H1 (cell line): ENCODE data around the gene TOP3B. TPM values are rescaled to one million over a fixed set of nuclear protein-coding genes. Genes with fewer than 3 reads are reported as not detected.
A peak's percentile ranks its signal among the peaks of the same experiment; 100 is the strongest.

Experiments used
- CTCF ChIA-PET: fragments of 300-600 bp; sonication (Branson Sonifier 250); formaldehyde crosslinking; loops from one replicate; lab custom pipeline; 2021; ENCODE audit not compliant: partially characterized antibody; lab: Charles Lee
- POLR2A ChIA-PET: fragments of 300-600 bp; sonication (Branson Sonifier 250); formaldehyde crosslinking; loops from one replicate; lab custom pipeline; 2021; ENCODE audit warnings: inconsistent platforms; ENCODE audit not compliant: partially characterized antibody; lab: Charles Lee
- DNase-seq, 2 experiments: peaks; one replicate each; pipeline versions ENCODE4 v3.0.0 to v3.0.0-alpha.2; 2010 to 2022; ENCODE audit warnings: low spot score in 2 of 2, low read depth in 1 of 2, mixed read lengths in 1 of 2
- FAIRE-seq: peaks from 2 replicates; lab custom pipeline; 2011; peaks lifted over from hg19 to GRCh38; lab: Jason Lieb, UNC
- H2AFZ ChIP-seq: 2 replicates; pipeline ENCODE4 v1.8.1; 2012; ENCODE audit warnings: low read length, inconsistent platforms
- H2AK5ac ChIP-seq: 2 replicates; pipeline ENCODE4 v1.6.1; 2013; ENCODE audit warnings: low read depth, low read length
- H2BK120ac ChIP-seq: replicated peaks from 2 replicates; pipeline ENCODE3; 2013; ENCODE audit warnings: low read depth, low read length, inconsistent platforms
- H2BK12ac ChIP-seq: 2 replicates; pipeline ENCODE4 v1.6.1; 2013; ENCODE audit warnings: low read depth, low read length
- H2BK15ac ChIP-seq: 2 replicates; pipeline ENCODE4 v1.6.1; 2013; ENCODE audit warnings: low read length
- H2BK20ac ChIP-seq: 2 replicates; pipeline ENCODE4 v1.6.1; 2013; ENCODE audit warnings: low read length
- H2BK5ac ChIP-seq: 2 replicates; pipeline ENCODE4 v1.6.1; 2013; ENCODE audit warnings: low read depth, low read length
- H3K14ac ChIP-seq: 2 replicates; pipeline ENCODE4 v1.6.1; 2013; ENCODE audit warnings: inconsistent platforms; ENCODE audit not compliant: insufficient read length
- H3K18ac ChIP-seq: 2 replicates; pipeline ENCODE4 v1.6.1; 2013; ENCODE audit warnings: low read length; ENCODE audit errors: extremely low read depth
- H3K23ac ChIP-seq: 2 replicates; pipeline ENCODE4 v1.6.1; 2013; ENCODE audit warnings: inconsistent platforms; ENCODE audit not compliant: insufficient read length
- H3K23me2 ChIP-seq: 2 replicates; pipeline ENCODE4 v1.6.1; 2013; ENCODE audit warnings: low read depth, low read length
- H3K27ac ChIP-seq: 2 replicates; pipeline ENCODE4 v1.6.1; 2011; ENCODE audit warnings: low read depth, low read length, inconsistent platforms
- H3K27me3 ChIP-seq, 4 experiments: replicated peaks in 1 of 4; 1 replicate in 1 of 4; 2 replicates in 3 of 4; pipeline versions ENCODE4 v1.6.1 to v1.8.1; 2011 to 2013; ENCODE audit warnings: low read length in 3 of 4, mild to moderate bottlenecking in 3 of 4, inconsistent platforms in 2 of 4, mixed read lengths in 2 of 4, moderate library complexity in 1 of 4; ENCODE audit not compliant: control insufficient read depth in 3 of 4, insufficient read depth in 3 of 4; ENCODE audit errors: extremely low read depth in 1 of 4
- H3K36me3 ChIP-seq, 4 experiments: 2 replicates each; pipeline versions ENCODE4 v1.6.1 to v1.8.1; 2011 to 2013; ENCODE audit warnings: mild to moderate bottlenecking in 4 of 4, low read length in 3 of 4, moderate library complexity in 2 of 4, control low read depth in 1 of 4, inconsistent platforms in 1 of 4; ENCODE audit not compliant: insufficient read depth in 4 of 4, control insufficient read depth in 2 of 4
- H3K4ac ChIP-seq: replicated peaks from 2 replicates; pipeline ENCODE3; 2013; ENCODE audit warnings: low read length, low read depth, mixed read lengths, inconsistent platforms; ENCODE audit not compliant: insufficient read length
- H3K4me1 ChIP-seq, 4 experiments: replicated peaks in 1 of 4; 1 replicate in 1 of 4; 2 replicates in 3 of 4; pipeline versions ENCODE4 v1.6.1 to v1.8.1; 2011 to 2013; ENCODE audit warnings: low read length in 3 of 4, inconsistent platforms in 2 of 4, mixed read lengths in 1 of 4; ENCODE audit not compliant: insufficient read depth in 4 of 4, control insufficient read depth in 3 of 4
- H3K4me2 ChIP-seq, 2 experiments: 2 replicates each; pipeline versions ENCODE4 v1.6.1 to v1.8.1; 2011 to 2013; ENCODE audit warnings: low read depth in 2 of 2, low read length in 2 of 2, control low read depth in 1 of 2, inconsistent platforms in 1 of 2, mild to moderate bottlenecking in 1 of 2; ENCODE audit not compliant: insufficient read depth in 1 of 2
- H3K4me3 ChIP-seq, 4 experiments: fragments of 200-600, 300-600 bp in 1 of 4; sonication (generic), shearing (Covaris generic), sonication (Bioruptor Twin) in 1 of 4; 2 replicates each; pipeline versions ENCODE4 v1.5.1 to v1.8.1; 2011 to 2016; ENCODE audit warnings: low read length in 4 of 4, low read depth in 3 of 4, control low read depth in 2 of 4, inconsistent platforms in 2 of 4, mild to moderate bottlenecking in 2 of 4, mixed read lengths in 1 of 4, moderate library complexity in 1 of 4; ENCODE audit not compliant: insufficient read depth in 2 of 4; ENCODE audit errors: extremely low read depth in 1 of 4
- H3K56ac ChIP-seq: replicated peaks from 2 replicates; pipeline ENCODE3; 2013; ENCODE audit warnings: low read depth, mild to moderate bottlenecking, mixed read lengths, low read length, inconsistent platforms; ENCODE audit not compliant: insufficient read length
- H3K79me1 ChIP-seq: 2 replicates; pipeline ENCODE4 v1.6.1; 2013; ENCODE audit warnings: low read depth, low read length, control low read depth
- H3K79me2 ChIP-seq, 2 experiments: 2 replicates each; pipeline versions ENCODE4 v1.6.1 to v1.8.1; 2012 to 2013; ENCODE audit warnings: low read length in 2 of 2, mild to moderate bottlenecking in 2 of 2, inconsistent platforms in 1 of 2; ENCODE audit not compliant: insufficient read depth in 2 of 2, control insufficient read depth in 1 of 2
- H3K9ac ChIP-seq, 4 experiments: replicated peaks in 1 of 4; 1 replicate in 1 of 4; 2 replicates in 3 of 4; pipeline versions ENCODE4 v1.6.1 to v1.8.1; 2011 to 2013; ENCODE audit warnings: low read depth in 3 of 4, low read length in 3 of 4, control low read depth in 2 of 4, mild to moderate bottlenecking in 2 of 4, moderate library complexity in 2 of 4, inconsistent platforms in 1 of 4; ENCODE audit errors: extremely low read depth in 1 of 4
- H3K9me3 ChIP-seq, 2 experiments: 2 replicates each; pipeline versions ENCODE4 v1.6.1 to v1.8.1; 2012 to 2013; ENCODE audit warnings: mild to moderate bottlenecking in 2 of 2, moderate library complexity in 2 of 2, control low read depth in 1 of 2, inconsistent platforms in 1 of 2, low read depth in 1 of 2, low read length in 1 of 2, mixed read lengths in 1 of 2; ENCODE audit not compliant: insufficient read depth in 2 of 2
- H4K20me1 ChIP-seq, 2 experiments: replicated peaks in 1 of 2; 2 replicates each; pipeline versions ENCODE3 to v1.8.1; 2011 to 2013; ENCODE audit warnings: inconsistent platforms in 2 of 2, low read length in 2 of 2, mild to moderate bottlenecking in 1 of 2; ENCODE audit not compliant: insufficient read depth in 2 of 2, control insufficient read depth in 1 of 2
- H4K5ac ChIP-seq: 2 replicates; pipeline ENCODE4 v1.6.1; 2013; ENCODE audit warnings: low read length, low read depth, mixed read lengths, inconsistent platforms; ENCODE audit not compliant: insufficient read length
- H4K8ac ChIP-seq: 2 replicates; pipeline ENCODE4 v1.8.0; 2013; ENCODE audit warnings: mild to moderate bottlenecking, moderate library complexity, low read length, inconsistent platforms; ENCODE audit not compliant: insufficient read depth; ENCODE audit errors: extremely low read depth
- H4K91ac ChIP-seq: replicated peaks from 2 replicates; pipeline ENCODE3; 2013; ENCODE audit warnings: low read length, mixed read lengths, inconsistent platforms; ENCODE audit not compliant: insufficient read length
- GABPA ChIP-seq: IDR thresholded peaks from 2 replicates; pipeline ENCODE4 v1.6.1; 2011; ENCODE audit warnings: mild to moderate bottlenecking, low read length, moderate library complexity, borderline replicate concordance; ENCODE audit not compliant: insufficient read depth
- MAX ChIP-seq: IDR thresholded peaks from 2 replicates; pipeline ENCODE4 v1.6.1; 2012; ENCODE audit warnings: inconsistent platforms
- SIN3A ChIP-seq, 2 experiments: IDR thresholded peaks in 1 of 2; conservative IDR thresholded peaks in 1 of 2; 2 replicates each; pipeline ENCODE4 v1.6.1; 2011 to 2012; ENCODE audit warnings: low read length in 2 of 2, improper control_type of control experiment in 1 of 2, low read depth in 1 of 2, mild to moderate bottlenecking in 1 of 2
- SIRT6 ChIP-seq: IDR thresholded peaks from one replicate; pipeline ENCODE4 v1.7.1; 2012; ENCODE audit warnings: low read length, inconsistent platforms
- TEAD4 ChIP-seq: IDR thresholded peaks from 2 replicates; pipeline ENCODE4 v1.6.1; 2012; ENCODE audit warnings: low read depth, low read length, inconsistent platforms, mixed read lengths
- YY1 ChIP-seq: IDR thresholded peaks from 2 replicates; pipeline ENCODE4 v1.6.1; 2011; ENCODE audit warnings: low read depth, mild to moderate bottlenecking, low read length
- WGBS, 2 experiments: shearing (Covaris generic) in 1 of 2; methylation state at CpG; one replicate each; pipeline versions ENCODE4 v1.1.6 to v1.1.7; 2013 to 2015; ENCODE audit warnings: low lambda C conversion rate in 2 of 2, mixed read lengths in 2 of 2, inconsistent platforms in 1 of 2, low coverage in 1 of 2, missing lambda C conversion rate in 1 of 2; ENCODE audit not compliant: insufficient replicate concordance in 2 of 2, insufficient coverage in 1 of 2, insufficient read length in 1 of 2; ENCODE audit errors: extremely low coverage in 1 of 2, missing lambda C conversion rate in 1 of 2; 5-methylcytosine and 5-hydroxymethylcytosine counted together
- polyA plus RNA-seq, 7 experiments: library from polyadenylated mRNA; depleted of rRNA in 3 of 7; stranded (reverse) in 5 of 7; unstranded in 2 of 7; fragments of >200 nt in 5 of 7; fragments of 200-250 nt in 2 of 7; gene quantifications; 1 replicate in 5 of 7; 2 replicates in 1 of 7; 4 replicates in 1 of 7; pipeline versions ENCODE4 v1.2.1 to v1.2.3, GENCODE V29; 2011 to 2013; ENCODE audit warnings: missing spikeins in 2 of 7, mixed read lengths in 2 of 7
- total RNA-seq: library from RNA; stranded (reverse); fragmentation: NEBNext Ultra II Directional; extraction: Animal tissue kit (Norgen Biotek cat#: 25700); gene quantifications from 2 replicates; pipeline ENCODE4 v1.2.1, GENCODE V29; 2021

Gene TOP3B
- total and polyA plus RNA-seq, 2 of the 8 experiments (the other 6 are each of a cell fraction or from before 2014, with no cell fraction given), result 30.4 to 52.8 TPM

GRCh38 chr22:21978564-21979386, 3.8 kb downstream of the TOP3B start:
- POLR2A ChIA-PET, result interaction anchor here (0.7 to 1.9 kb wide), 6 partner anchors 9 to 95 kb away, joined by 3 to 4 read pairs (median 3); no protein-coding TSS in a partner anchor
- FAIRE-seq, result no peak
- TF ChIP-seq TEAD4 (no peak), YY1 (no peak), SIRT6 (no peak), GABPA (no peak), SIN3A (conservative IDR thresholded peaks at IDR 0.05 in 1 of 2, IDR thresholded peaks at IDR 0.05 in 1 of 2; ENCODE audit: low read depth in 1 of 2, low read length in 2 of 2) (no peak), MAX (no peak)

More at GRCh38 chr22:21978564-21979386, 3.8 kb downstream of the TOP3B start:
- no peak overlapping the region for H4K5ac ChIP-seq
- H2BK5ac ChIP-seq, result no peak overlapping the region
- H3K23ac ChIP-seq, result no peak overlapping the region
- peaks cover 6 to 32% of the 10 kb centered on the region in 2 experiments for H4K20me1 ChIP-seq
- H3K36me3 ChIP-seq, result peaks cover 5 to 14% (median 9%) of the 10 kb centered on the region in 4 experiments; a peak in 6 of 8 replicates
- H3K4me2 ChIP-seq, result no peak overlapping the region
- WGBS, 2 experiments, result 85% methylated on average over 11 of the region's 11 CpGs; no CpG with 5 or more reads in 1 of the 2 experiments
- H2BK20ac ChIP-seq, result no peak overlapping the region
- H3K27ac ChIP-seq, result no peak overlapping the region
- H3K4me1 ChIP-seq, result peaks cover 0 to 2% (median 0%) of the 10 kb centered on the region in 4 experiments; a peak in 2 of 7 replicates
- no peak overlapping the region for H3K56ac ChIP-seq
- peak overlapping the region in 1 of 4 experiments; percentile 24; a peak in 1 of 7 replicates for H3K9ac ChIP-seq
- peaks cover 0 to 11% of the 10 kb centered on the region in 2 experiments for H3K79me2 ChIP-seq
- peaks cover 0 to 7% (median 0%) of the 10 kb centered on the region in 4 experiments; a peak in 2 of 7 replicates for H3K27me3 ChIP-seq
- H3K9me3 ChIP-seq, result no peaks in the 10 kb centered on the region
- no peak overlapping the region for H2BK15ac ChIP-seq
- no peak overlapping the region for H2BK120ac ChIP-seq
- H4K91ac ChIP-seq, result no peak overlapping the region
- H2BK12ac ChIP-seq, result 0 out of 2 replicates have a peak overlapping the region, but pooled peaks have one; percentile 39
- no peak overlapping the region for H2AK5ac ChIP-seq
- H3K79me1 ChIP-seq, result peaks cover 15% of the 10 kb centered on the region
- CTCF ChIA-PET, result interaction anchor here (1.0 kb wide), 1 partner anchor 12 kb away, joined by 3 read pairs; no protein-coding TSS in a partner anchor
- H3K4ac ChIP-seq, result no peak overlapping the region
- 0 out of 2 replicates have a peak, but pooled peaks cover 3% of the 10 kb centered on the region for H3K23me2 ChIP-seq
- H3K18ac ChIP-seq, result no peak overlapping the region
- no peak overlapping the region for H3K14ac ChIP-seq
- no peak overlapping the region for H2AFZ ChIP-seq
- DNase-seq, result no peak
- H3K4me3 ChIP-seq, result no peak overlapping the region
- H4K8ac ChIP-seq, result peak overlapping the region; percentile 46; the same call in 1 of the 2 replicates
